Duodenal mucosa (tissue), 2 donors: ENCODE data around the gene ZNHIT6.

Experiments used
- H3K27ac ChIP-seq: one replicate; pipeline ENCODE4 v1.7.0; 2013; ENCODE audit warnings: low read depth, low read length
- H3K27me3 ChIP-seq, 2 donors: one replicate each; pipeline ENCODE4 v1.7.0; 2013; ENCODE audit warnings: low read length in 2 of 2, control low read depth in 1 of 2; ENCODE audit not compliant: insufficient read depth in 2 of 2, control insufficient read depth in 1 of 2
- H3K36me3 ChIP-seq, 2 donors: one replicate each; pipeline ENCODE4 v1.7.0; 2013; ENCODE audit warnings: low read length in 2 of 2, control low read depth in 1 of 2; ENCODE audit not compliant: insufficient read depth in 2 of 2, control insufficient read depth in 1 of 2
- H3K4me1 ChIP-seq, 2 donors: one replicate each; pipeline ENCODE4 v1.7.0; 2013; ENCODE audit warnings: low read length in 2 of 2, control low read depth in 1 of 2; ENCODE audit not compliant: insufficient read depth in 2 of 2, control insufficient read depth in 1 of 2
- H3K4me3 ChIP-seq, 2 donors: one replicate each; pipeline ENCODE4 v1.7.0; 2013; ENCODE audit warnings: low read length in 2 of 2, low read depth in 1 of 2
- H3K9ac ChIP-seq, 2 donors: one replicate each; pipeline ENCODE4 v1.7.0; 2013; ENCODE audit warnings: low read length in 2 of 2, low read depth in 1 of 2
- H3K9me3 ChIP-seq, 2 donors: one replicate each; pipeline ENCODE4 v1.7.0; 2013; ENCODE audit warnings: low read length in 2 of 2, control low read depth in 1 of 2; ENCODE audit not compliant: control insufficient read depth in 1 of 2

The ZNHIT6 gene

DNA sequence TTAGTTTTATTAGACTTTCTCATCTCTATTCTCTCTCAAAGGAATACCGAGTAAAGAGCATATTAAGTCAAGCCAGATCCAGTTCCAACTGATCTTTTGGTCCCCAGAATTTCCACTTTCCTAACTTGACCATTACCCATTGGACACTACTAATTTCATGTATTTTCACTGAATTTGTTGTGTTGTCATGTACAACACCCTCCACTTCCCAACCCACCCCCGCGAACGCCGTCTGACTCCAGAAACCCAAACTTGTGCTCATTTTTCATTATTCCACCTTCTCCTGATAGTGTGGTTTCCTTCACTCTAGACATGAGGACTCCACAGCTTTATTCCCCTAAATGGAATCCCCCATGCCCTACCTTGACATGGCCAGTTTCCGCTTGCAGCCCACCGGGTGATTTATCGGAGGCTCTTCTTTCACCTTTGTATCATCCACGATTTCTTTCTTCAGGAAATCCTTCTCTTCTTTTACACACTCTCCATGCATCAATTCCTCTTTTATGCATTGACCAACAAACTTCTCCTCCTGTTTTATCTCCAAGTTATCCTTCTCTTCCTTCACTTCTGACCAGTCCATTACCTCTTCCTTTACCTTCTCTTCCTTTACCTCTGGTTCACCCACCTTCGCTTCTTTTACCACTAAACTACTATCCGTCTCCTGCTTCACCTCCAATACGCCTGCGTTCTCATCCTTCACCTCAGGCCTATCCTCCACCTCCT is 805 bp downstream of the ZNHIT6 start:
- Histone ChIP-seq H3K4me1 (peaks cover 13% of the 10 kb centered on the region in 2 donors), H3K4me3 (peak overlapping the region; percentile 95 to 97), H3K27me3 (no peaks in the 10 kb centered on the region), H3K9me3 (no peaks in the 10 kb centered on the region), H3K36me3 (no peaks in the 10 kb centered on the region), H3K27ac (peak overlapping the region; percentile 86), H3K9ac (peak overlapping the region; percentile 87 to 88)

DNA sequence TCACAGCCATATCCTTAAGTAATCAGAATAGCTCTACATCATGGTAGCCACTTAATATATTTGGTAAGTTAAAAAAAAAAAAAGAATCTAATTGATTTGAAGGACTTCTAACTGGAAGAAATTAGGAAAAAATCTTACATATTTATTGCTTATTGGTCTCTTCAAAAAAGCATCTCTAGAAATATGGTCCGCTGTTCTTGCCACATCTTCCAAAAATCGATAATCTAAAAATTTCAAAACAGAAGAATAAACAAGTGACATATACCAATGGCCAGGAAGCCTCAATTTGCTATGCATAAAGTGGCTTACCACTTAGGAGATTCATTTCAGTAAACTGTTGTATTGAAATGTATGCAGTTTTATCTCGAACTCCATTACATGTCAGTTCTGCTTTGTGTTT is 2.3 kb downstream of the ZNHIT6 start:
- Histone ChIP-seq H3K4me3 (no peak overlapping the region), H3K9ac (no peak overlapping the region), H3K36me3 (peaks cover 5 to 7% of the 10 kb centered on the region in 2 donors), H3K4me1 (peaks cover 13 to 18% of the 10 kb centered on the region in 2 donors), H3K9me3 (no peaks in the 10 kb centered on the region), H3K27me3 (no peaks in the 10 kb centered on the region), H3K27ac (no peak overlapping the region)

DNA sequence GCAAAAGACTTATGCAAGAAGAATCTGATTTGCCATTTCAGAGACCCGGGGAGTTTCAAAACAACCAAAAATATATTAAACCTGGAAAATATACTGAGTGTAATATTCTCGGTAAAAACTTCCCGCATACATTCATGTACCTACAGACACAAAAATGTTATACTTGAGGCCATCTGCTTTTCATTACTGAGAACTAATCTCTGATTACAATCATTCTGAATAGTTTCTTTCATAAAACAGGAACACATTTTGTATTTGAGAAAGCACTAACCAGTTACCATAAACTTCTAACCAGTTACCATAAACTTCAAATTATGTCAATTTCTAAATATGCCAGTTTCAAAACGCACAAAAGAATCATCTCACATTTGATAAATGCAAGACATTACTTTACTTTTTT is 7.8 kb downstream of the ZNHIT6 start:
- Histone ChIP-seq H3K27me3 (no peaks in the 10 kb centered on the region), H3K9me3 (no peaks in the 10 kb centered on the region), H3K4me1 (peaks cover 0 to 5% of the 10 kb centered on the region in 2 donors), H3K27ac (no peak overlapping the region), H3K36me3 (peaks cover 7 to 10% of the 10 kb centered on the region in 2 donors), H3K4me3 (no peak overlapping the region), H3K9ac (no peak overlapping the region)

DNA sequence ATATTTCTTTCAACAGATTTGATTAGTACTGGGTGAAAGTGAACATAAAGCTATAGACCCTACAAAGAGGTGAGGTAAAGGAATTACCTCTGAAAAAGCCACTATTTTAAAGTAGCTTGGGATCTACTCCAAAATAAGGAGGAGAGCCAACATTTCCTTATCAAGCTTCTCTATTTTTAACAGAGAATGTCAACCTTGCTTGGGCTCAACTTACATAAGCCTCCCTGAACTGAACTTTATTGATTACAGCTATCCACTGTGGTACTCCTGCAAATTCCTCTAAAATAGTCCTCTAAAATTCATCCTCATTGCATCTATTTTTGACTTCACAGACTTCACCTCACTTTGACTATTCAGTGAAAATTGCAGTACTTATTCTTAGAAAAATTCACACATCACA is 10.3 kb downstream of the ZNHIT6 start:
- H3K27me3 ChIP-seq = no peaks in the 10 kb centered on the region
- H3K4me3 ChIP-seq = no peak overlapping the region
- no peaks in the 10 kb centered on the region for H3K9me3 ChIP-seq
- peaks cover 0 to 5% of the 10 kb centered on the region in 2 donors for H3K4me1 ChIP-seq
- H3K36me3 ChIP-seq = peaks cover 7 to 10% of the 10 kb centered on the region in 2 donors
- no peak overlapping the region for H3K27ac ChIP-seq
- no peak overlapping the region for H3K9ac ChIP-seq

DNA sequence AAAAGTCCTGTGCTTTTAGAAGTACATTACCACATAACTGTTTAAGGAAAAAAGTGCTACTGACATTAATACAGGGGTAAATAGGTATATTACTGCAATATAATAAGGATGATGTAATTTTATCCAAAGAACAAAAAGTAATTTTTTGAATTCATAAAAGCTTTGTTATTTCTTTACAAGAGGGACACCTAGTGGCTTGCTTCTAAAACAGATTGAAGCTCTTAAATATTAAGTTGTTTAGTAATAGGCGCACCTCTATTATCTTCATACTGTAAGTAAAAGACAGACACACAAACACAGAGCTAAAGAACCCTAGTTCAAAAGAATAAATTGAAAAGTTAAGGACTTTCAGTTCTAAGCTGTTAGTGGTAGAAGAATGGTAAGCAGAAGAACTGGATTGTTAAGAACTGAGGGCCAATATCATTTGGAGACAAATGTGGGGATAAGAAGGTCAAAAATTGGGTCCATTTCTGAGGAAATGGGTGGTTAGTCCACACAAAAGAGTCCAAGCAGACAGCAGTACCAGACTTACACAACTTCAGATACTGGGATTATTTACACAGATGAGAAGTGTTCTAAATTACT is 15.4 kb downstream of the ZNHIT6 start:
- H3K4me3 ChIP-seq = no peak overlapping the region
- peaks cover 0 to 9% of the 10 kb centered on the region in 2 donors for H3K36me3 ChIP-seq
- H3K9ac ChIP-seq = no peak overlapping the region
- no peaks in the 10 kb centered on the region for H3K4me1 ChIP-seq
- no peaks in the 10 kb centered on the region for H3K9me3 ChIP-seq
- no peaks in the 10 kb centered on the region for H3K27me3 ChIP-seq
- no peak overlapping the region for H3K27ac ChIP-seq

DNA sequence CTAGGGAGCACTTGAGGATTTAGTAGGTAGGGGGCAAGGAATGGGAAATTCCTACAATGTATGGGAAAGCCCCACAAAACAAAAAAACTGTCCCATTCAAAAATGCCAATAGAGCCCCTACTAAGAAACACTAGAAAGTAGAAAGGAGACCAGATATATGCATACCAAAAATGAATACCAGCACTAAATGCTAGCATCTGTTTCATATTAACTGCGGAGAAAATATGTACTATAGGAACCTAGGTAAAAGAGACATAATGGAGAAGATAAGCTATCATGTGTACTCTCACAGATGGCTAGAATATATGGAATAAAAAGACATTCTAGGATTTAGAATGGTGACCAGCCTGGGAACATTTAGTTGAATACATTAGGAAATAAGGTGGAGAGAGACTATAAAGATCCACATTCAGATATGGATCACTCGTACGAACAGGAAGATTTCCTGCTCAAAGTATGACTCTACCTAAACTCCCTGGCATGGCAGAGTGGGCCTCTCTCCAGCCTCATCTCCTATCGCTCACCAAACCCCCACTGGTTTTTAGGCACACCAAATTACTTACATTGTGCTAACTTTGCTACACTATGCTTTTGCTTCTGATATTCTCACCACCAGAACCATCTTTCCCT is 18.3 kb downstream of the ZNHIT6 start:
- Histone ChIP-seq H3K27ac (no peak overlapping the region), H3K4me1 (no peaks in the 10 kb centered on the region), H3K36me3 (peaks cover 0 to 9% of the 10 kb centered on the region in 2 donors), H3K27me3 (no peaks in the 10 kb centered on the region), H3K9me3 (no peaks in the 10 kb centered on the region), H3K4me3 (no peak overlapping the region), H3K9ac (no peak overlapping the region)

DNA sequence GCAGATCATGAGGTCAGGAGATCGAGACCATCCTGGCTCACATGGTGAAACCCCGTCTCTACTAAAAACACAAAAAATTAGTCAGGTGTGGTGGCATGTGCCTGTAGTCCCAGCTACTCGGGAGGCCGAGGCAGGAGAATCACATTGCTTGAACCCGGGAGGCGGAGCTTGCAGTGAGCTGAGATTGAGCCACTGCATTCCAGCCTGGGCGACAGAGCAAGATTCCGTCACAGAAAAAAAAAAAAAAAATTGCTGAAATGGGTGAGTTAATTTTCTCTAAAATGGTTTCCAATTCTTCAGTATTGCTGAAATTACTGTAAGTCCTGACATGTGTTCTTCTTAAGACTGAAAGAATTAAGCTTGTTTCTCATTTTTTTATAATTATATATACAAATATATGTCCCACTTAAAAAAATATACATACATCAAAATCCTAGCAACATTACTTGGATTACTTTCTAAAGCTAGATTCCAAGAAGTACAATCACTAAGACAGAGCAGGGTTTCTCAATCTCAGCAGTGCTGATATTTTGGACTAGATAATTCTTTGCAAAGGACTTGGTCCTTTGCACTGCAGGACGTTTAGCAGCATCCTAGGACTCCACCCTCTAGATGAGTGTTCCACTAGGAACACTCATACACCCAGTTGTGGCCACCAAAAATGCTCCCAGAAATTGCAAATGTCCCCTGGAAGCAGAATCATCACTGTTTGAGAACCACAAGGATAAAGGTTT is 24.8 kb downstream of the ZNHIT6 start:
- no peak overlapping the region for H3K4me3 ChIP-seq

DNA sequence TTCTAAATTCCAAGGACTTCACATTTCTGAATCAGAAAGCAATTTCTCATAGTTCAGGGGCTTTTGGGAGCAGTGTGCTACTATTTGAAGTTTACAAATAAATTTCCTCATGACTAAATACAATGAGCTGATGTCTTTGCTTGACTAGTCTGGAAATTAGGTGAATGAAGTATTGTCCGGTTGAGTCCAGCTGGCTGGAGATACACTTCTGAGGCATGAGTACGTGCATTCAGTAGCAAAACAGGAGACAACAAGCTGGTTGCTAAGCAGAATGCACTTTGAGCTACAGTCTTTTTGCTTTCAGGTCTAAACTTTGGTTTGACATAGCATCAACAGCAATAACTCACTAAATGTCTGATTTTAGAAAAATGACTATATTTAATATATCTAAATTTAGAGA is 27.1 kb downstream of the ZNHIT6 start:
- Histone ChIP-seq H3K27ac (no peak overlapping the region), H3K27me3 (no peaks in the 10 kb centered on the region), H3K9ac (no peak overlapping the region), H3K9me3 (no peaks in the 10 kb centered on the region), H3K36me3 (peaks cover 9 to 11% of the 10 kb centered on the region in 2 donors), H3K4me3 (no peak overlapping the region), H3K4me1 (no peaks in the 10 kb centered on the region)

More for the DNA sequence above, 24.8 kb downstream of the ZNHIT6 start:
- no peaks in the 10 kb centered on the region for H3K4me1 ChIP-seq
- no peak overlapping the region for H3K9ac ChIP-seq
- no peaks in the 10 kb centered on the region for H3K27me3 ChIP-seq
- no peaks in the 10 kb centered on the region for H3K9me3 ChIP-seq
- no peak overlapping the region for H3K27ac ChIP-seq
- peaks cover 0 to 4% of the 10 kb centered on the region in 2 donors for H3K36me3 ChIP-seq

DNA sequence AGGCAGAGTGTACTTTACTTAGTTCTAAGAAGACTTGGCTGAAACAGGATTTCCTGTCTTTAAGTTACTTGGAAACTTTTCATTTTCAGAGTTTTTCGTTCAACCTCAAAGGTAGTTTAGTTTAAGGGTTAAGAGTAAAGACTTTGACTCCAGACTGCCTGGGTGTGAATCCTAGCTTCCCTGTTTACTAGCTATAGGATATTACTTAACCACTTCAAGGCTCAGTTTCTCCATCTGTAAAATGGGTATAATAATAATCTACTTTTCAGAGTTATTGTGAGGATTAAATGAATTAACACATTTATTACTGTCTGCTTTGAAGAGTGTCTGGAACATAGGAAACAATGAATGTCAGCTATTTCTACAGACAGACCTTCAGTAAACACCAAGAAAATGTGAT is 30.0 kb downstream of the ZNHIT6 start:
- Histone ChIP-seq H3K27ac (no peak overlapping the region), H3K4me1 (no peaks in the 10 kb centered on the region), H3K4me3 (no peak overlapping the region), H3K9ac (no peak overlapping the region), H3K27me3 (no peaks in the 10 kb centered on the region), H3K9me3 (no peaks in the 10 kb centered on the region), H3K36me3 (peaks cover 11 to 17% of the 10 kb centered on the region in 2 donors)

DNA sequence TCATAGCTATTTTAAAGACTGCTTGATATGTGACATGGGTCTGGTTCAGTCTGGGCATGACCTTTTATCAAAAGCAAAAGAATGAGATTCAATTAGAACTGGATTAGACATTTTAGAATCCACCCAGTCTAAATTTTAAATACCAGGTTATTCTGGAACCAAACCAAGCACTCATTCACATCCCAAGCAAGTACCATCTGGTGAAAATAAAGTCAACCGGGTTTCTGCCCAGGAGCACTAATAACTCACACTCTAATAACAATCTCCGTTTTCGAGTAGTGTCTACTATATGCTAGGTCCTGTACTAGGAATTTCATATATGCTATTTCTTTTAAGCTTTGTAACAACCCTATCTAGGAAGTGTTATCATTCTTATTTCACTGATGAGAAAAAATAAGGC is 30.6 kb downstream of the ZNHIT6 start:
- H3K9ac ChIP-seq = no peak overlapping the region
- peaks cover 11 to 21% of the 10 kb centered on the region in 2 donors for H3K36me3 ChIP-seq
- no peaks in the 10 kb centered on the region for H3K27me3 ChIP-seq
- no peak overlapping the region for H3K27ac ChIP-seq
- H3K4me1 ChIP-seq = peaks cover 0 to 3% of the 10 kb centered on the region in 2 donors
- no peak overlapping the region for H3K4me3 ChIP-seq
- no peaks in the 10 kb centered on the region for H3K9me3 ChIP-seq
